ENCODE data around the gene CHMP4A. TPM values are rescaled to one million over a fixed set of nuclear protein-coding genes. Genes with fewer than 3 reads are reported as not detected.

Gene CHMP4A
- total RNA-seq, 1 experiment from 2014 or later = 32.7 TPM

DNA sequence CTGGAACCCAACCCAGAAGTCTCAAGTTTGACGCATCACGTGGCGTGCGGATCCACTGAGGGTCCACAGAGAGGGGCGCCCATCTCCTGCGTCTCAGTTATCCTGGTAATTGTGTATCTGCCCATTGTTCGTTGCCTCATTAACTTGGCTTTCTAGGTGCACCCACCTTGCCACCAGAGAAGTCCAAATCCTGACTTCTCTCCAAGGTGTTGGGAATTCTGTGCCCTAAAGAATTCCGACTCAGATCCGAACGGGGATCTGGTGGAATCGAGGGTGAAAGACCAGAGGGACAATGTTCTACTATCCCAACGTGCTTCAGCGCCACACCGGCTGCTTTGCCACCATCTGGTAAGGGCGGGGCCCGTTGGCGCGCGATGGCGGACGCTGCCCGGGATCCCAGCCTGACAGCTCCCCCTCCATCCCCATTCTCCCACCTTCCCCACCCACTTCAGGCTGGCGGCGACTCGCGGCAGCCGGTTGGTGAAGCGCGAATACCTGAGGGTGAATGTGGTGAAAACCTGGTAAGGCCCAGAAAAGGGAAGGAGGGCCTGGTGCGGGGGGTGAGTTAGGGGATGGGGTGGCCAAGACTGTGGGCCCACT, 40.9 kb downstream of the CHMP4A start (continued):
- no peak for TF ChIP-seq FOXP1 (CRISPR knock-in tag; IDR thresholded peaks at IDR 0.05; ENCODE audit: borderline replicate concordance)
- no peak for TF ChIP-seq RELA (CRISPR knock-in tag; IDR thresholded peaks at IDR 0.05; ENCODE audit: borderline replicate concordance)
- TF ChIP-seq, protein P1, sequence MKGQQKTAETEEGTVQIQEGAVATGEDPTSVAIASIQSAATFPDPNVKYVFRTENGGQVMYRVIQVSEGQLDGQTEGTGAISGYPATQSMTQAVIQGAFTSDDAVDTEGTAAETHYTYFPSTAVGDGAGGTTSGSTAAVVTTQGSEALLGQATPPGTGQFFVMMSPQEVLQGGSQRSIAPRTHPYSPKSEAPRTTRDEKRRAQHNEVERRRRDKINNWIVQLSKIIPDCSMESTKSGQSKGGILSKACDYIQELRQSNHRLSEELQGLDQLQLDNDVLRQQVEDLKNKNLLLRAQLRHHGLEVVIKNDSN (CRISPR knock-in tag; IDR thresholded peaks at IDR 0.05) = peak; percentile 77
- TF ChIP-seq, protein P2, sequence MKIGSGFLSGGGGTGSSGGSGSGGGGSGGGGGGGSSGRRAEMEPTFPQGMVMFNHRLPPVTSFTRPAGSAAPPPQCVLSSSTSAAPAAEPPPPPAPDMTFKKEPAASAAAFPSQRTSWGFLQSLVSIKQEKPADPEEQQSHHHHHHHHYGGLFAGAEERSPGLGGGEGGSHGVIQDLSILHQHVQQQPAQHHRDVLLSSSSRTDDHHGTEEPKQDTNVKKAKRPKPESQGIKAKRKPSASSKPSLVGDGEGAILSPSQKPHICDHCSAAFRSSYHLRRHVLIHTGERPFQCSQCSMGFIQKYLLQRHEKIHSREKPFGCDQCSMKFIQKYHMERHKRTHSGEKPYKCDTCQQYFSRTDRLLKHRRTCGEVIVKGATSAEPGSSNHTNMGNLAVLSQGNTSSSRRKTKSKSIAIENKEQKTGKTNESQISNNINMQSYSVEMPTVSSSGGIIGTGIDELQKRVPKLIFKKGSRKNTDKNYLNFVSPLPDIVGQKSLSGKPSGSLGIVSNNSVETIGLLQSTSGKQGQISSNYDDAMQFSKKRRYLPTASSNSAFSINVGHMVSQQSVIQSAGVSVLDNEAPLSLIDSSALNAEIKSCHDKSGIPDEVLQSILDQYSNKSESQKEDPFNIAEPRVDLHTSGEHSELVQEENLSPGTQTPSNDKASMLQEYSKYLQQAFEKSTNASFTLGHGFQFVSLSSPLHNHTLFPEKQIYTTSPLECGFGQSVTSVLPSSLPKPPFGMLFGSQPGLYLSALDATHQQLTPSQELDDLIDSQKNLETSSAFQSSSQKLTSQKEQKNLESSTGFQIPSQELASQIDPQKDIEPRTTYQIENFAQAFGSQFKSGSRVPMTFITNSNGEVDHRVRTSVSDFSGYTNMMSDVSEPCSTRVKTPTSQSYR (CRISPR knock-in tag; IDR thresholded peaks at IDR 0.05) = no peak
- TF ChIP-seq TEAD1 (CRISPR knock-in tag; IDR thresholded peaks at IDR 0.05) = 0 out of 2 replicates have a peak, but pooled peaks have one; percentile 17
- TF ChIP-seq, protein P3, sequence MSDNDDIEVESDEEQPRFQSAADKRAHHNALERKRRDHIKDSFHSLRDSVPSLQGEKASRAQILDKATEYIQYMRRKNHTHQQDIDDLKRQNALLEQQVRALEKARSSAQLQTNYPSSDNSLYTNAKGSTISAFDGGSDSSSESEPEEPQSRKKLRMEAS (CRISPR knock-in tag; IDR thresholded peaks at IDR 0.05) = peak; percentile 63; the same call in 1 of the 2 replicates
- TF ChIP-seq ZNF121 (CRISPR knock-in tag; IDR thresholded peaks at IDR 0.05) = no peak
- TF ChIP-seq, protein P4, sequence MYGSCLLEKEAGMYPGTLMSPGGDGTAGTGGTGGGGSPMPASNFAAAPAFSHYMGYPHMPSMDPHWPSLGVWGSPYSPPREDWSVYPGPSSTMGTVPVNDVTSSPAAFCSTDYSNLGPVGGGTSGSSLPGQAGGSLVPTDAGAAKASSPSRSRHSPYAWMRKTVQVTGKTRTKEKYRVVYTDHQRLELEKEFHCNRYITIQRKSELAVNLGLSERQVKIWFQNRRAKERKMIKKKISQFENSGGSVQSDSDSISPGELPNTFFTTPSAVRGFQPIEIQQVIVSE (CRISPR knock-in tag; IDR thresholded peaks at IDR 0.05; ENCODE audit: borderline replicate concordance) = no peak

DNA sequence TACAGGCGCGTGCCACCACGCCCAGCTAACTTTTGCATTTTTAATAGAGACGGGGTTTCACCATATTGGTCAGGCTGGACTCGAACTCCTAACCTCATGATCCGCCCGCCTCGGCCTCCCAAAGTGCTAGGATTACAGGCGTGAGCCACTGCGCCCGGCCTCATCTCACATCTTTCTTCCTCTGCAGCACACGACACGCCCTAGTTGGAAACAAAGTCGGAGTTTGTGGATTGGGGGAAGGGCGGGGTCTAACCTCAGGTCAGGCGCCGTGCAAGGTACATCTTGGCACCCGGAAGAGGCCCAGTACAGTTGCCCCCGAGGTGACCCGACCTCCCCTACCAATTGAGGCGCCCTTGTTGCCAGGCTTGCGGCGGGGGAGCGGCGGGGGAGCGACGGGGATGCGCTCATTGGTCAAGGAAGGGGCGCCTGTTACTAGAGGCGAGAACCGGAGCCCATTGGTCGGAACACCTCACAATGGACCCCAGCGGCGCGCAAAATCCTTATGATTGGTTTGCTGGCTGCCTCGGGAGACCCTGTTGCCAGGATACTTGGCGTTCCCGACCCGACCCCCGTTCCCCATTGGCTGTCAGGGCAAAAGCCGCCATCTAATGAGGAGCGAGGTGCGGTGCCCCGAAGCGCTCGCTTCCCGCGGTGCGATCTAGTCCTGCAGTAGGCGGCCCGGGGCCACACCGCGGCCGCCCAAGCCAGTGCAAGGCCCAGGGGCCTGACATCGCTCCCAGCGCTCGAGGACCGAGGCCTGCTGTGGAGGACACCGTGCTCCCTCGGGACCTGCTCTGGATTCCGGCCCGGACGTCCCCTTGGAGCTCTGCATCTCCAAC, 41.6 kb downstream of the CHMP4A start, which contains the start of gene REC8:
Gene REC8, plus strand, starts transcription at position 659 of the 839 bp plus-strand sequence. CDS start 473 bp downstream, outside the sequence.
- Mint-ChIP-seq H3K27ac (peak within 1 kb of the TSS; percentile 78), H3K9me3 (no peaks in the 10 kb centered on the region), H3K4me1 (peaks cover 9% of the 10 kb centered on the region), H3K36me3 (no peaks in the 10 kb centered on the region), H3K4me3 (peak within 1 kb of the TSS; percentile 79), H3K27me3 (ENCODE audit: low read depth) (no peaks in the 10 kb centered on the region; the same call in none of the 2 replicates)
- CTCF ChIA-PET = interaction anchor here (0.7 to 3.1 kb wide), 9 partner anchors 11 to 113 kb away, joined by 3 to 18 read pairs (median 3); partner anchors contain the start of genes DCAF11, IPO4, IRF9 and NRL
- DNase-seq (ENCODE audit: low spot score) (peak; percentile 99), ATAC-seq (peak; percentile 94)
- POLR2A ChIA-PET = interaction anchor here (1.0 to 1.5 kb wide), 4 partner anchors 10 to 25 kb away, joined by 3 to 6 read pairs (median 4); partner anchors contain the start of genes IRF9, RNF31 and TM9SF1
- TF ChIP-seq OVOL2 (CRISPR knock-in tag; IDR thresholded peaks at IDR 0.05; ENCODE audit: borderline replicate concordance) (no peak), CBFB (CRISPR knock-in tag; IDR thresholded peaks at IDR 0.05; ENCODE audit: low read depth) (no peak), NFYB (CRISPR knock-in tag; conservative IDR thresholded peaks at IDR 0.05; ENCODE audit: low read depth) (peak; percentile 76), ESRRA (CRISPR knock-in tag; IDR thresholded peaks at IDR 0.05; ENCODE audit: borderline replicate concordance) (no peak), KAT7 (CRISPR knock-in tag; IDR thresholded peaks at IDR 0.05; ENCODE audit: borderline replicate concordance) (no peak), TP53 (CRISPR knock-in tag; IDR thresholded peaks at IDR 0.05) (no peak), NR2C2 (CRISPR knock-in tag; IDR thresholded peaks at IDR 0.05) (no peak)
- TF ChIP-seq, protein P5, sequence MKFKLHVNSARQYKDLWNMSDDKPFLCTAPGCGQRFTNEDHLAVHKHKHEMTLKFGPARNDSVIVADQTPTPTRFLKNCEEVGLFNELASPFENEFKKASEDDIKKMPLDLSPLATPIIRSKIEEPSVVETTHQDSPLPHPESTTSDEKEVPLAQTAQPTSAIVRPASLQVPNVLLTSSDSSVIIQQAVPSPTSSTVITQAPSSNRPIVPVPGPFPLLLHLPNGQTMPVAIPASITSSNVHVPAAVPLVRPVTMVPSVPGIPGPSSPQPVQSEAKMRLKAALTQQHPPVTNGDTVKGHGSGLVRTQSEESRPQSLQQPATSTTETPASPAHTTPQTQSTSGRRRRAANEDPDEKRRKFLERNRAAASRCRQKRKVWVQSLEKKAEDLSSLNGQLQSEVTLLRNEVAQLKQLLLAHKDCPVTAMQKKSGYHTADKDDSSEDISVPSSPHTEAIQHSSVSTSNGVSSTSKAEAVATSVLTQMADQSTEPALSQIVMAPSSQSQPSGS (CRISPR knock-in tag; IDR thresholded peaks at IDR 0.05; ENCODE audit: borderline replicate concordance, low read depth) = no peak
- TF ChIP-seq, protein P6, sequence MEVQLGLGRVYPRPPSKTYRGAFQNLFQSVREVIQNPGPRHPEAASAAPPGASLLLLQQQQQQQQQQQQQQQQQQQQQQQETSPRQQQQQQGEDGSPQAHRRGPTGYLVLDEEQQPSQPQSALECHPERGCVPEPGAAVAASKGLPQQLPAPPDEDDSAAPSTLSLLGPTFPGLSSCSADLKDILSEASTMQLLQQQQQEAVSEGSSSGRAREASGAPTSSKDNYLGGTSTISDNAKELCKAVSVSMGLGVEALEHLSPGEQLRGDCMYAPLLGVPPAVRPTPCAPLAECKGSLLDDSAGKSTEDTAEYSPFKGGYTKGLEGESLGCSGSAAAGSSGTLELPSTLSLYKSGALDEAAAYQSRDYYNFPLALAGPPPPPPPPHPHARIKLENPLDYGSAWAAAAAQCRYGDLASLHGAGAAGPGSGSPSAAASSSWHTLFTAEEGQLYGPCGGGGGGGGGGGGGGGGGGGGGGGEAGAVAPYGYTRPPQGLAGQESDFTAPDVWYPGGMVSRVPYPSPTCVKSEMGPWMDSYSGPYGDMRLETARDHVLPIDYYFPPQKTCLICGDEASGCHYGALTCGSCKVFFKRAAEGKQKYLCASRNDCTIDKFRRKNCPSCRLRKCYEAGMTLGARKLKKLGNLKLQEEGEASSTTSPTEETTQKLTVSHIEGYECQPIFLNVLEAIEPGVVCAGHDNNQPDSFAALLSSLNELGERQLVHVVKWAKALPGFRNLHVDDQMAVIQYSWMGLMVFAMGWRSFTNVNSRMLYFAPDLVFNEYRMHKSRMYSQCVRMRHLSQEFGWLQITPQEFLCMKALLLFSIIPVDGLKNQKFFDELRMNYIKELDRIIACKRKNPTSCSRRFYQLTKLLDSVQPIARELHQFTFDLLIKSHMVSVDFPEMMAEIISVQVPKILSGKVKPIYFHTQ (CRISPR knock-in tag; IDR thresholded peaks at IDR 0.05) = no peak
- TF ChIP-seq, protein P7, sequence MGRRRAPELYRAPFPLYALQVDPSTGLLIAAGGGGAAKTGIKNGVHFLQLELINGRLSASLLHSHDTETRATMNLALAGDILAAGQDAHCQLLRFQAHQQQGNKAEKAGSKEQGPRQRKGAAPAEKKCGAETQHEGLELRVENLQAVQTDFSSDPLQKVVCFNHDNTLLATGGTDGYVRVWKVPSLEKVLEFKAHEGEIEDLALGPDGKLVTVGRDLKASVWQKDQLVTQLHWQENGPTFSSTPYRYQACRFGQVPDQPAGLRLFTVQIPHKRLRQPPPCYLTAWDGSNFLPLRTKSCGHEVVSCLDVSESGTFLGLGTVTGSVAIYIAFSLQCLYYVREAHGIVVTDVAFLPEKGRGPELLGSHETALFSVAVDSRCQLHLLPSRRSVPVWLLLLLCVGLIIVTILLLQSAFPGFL (CRISPR knock-in tag; IDR thresholded peaks at IDR 0.05; ENCODE audit: borderline replicate concordance) = no peak
- TF ChIP-seq, protein P8, sequence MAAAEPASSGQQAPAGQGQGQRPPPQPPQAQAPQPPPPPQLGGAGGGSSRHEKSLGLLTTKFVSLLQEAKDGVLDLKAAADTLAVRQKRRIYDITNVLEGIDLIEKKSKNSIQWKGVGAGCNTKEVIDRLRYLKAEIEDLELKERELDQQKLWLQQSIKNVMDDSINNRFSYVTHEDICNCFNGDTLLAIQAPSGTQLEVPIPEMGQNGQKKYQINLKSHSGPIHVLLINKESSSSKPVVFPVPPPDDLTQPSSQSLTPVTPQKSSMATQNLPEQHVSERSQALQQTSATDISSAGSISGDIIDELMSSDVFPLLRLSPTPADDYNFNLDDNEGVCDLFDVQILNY (CRISPR knock-in tag; IDR thresholded peaks at IDR 0.05) = peak; percentile 76; the same call in 1 of the 2 replicates
- TF ChIP-seq, protein P9, sequence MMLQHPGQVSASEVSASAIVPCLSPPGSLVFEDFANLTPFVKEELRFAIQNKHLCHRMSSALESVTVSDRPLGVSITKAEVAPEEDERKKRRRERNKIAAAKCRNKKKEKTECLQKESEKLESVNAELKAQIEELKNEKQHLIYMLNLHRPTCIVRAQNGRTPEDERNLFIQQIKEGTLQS (CRISPR knock-in tag; conservative IDR thresholded peaks at IDR 0.05) = no peak
- TF ChIP-seq, protein P10, sequence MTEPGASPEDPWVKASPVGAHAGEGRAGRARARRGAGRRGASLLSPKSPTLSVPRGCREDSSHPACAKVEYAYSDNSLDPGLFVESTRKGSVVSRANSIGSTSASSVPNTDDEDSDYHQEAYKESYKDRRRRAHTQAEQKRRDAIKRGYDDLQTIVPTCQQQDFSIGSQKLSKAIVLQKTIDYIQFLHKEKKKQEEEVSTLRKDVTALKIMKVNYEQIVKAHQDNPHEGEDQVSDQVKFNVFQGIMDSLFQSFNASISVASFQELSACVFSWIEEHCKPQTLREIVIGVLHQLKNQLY (CRISPR knock-in tag; IDR thresholded peaks at IDR 0.05) = no peak
